HG02973 (cell line): ENCODE results near the gene BMP8B.

Experiments used
- ATAC-seq: cut with Tn5 transposase; IDR thresholded peaks from one replicate; pipeline ENCODE4 v1.9.1; 2021; ENCODE audit warnings: moderate library complexity; ENCODE audit not compliant: unreplicated experiment

The BMP8B gene

DNA sequence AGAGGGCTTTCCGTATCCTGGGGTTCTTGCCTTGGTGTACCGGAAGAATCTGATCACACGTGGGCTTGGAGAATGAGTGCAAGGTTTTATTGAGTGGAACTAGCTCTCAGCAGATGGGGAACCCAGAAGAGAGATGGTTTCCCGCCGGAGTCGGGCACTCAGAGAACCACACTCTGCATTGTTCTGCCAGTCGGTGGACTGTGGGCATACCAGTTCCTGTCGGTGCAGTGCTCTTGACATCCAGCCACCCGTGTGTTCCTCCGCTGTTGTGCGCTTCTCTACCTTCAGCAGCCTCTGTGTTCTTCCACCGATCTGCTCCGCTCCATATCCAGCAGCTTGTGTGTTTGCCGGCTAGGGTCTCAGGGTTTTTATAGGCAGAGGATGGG, 60.7 kb downstream of the BMP8B start:
- ATAC-seq: no peak

DNA sequence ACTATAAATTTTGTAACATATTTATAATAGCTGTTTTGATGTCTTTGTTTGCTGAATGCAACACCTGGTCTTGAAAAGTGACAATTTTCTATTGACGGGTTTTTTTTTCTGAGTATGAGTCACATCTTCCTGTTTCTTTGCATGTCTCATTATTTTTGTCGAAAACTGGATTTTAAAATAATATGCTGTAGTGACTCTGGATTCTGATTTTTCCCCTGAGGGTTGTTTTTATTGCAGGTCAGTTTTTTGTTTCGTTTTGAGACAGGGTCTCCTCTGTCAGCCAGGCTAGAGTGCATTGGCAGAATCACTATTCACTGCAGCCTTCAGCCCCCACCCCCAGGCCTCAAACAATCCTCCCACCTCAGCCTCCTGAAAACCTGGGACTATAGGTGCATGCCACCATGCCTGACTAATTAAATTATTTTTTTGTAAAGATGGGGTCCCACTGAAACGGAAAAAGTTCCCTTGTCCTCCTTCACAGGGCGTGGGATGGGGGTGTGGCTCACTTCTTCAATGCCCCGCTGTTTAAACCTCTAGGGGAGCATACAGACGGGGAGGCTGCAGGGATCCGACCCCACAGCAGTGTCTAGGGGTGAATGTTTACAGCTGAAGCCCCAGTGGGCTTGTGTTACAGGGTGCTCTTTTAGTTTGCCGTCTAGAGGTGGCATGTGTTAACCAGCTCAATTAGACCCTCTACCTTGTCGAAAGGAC, 61.3 kb downstream of the BMP8B start:
- ATAC-seq: no peak

DNA sequence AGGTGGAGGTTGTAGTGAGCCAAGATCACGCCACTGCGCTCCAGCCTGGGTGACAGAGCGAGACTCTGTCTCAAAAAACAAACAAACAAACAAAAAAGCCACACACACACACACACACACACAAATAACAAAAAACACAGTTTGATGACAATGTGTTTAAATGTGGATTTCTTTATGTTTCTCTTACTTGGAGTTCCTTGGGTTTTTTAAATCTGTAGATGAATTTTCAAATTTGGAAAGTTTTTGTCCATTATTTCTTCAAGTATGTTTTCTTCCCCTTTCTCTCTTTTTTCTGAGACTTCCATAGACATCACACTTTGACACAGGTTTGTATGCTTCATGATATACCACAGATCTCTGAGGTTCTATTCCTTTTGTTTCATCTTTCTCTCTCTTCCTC, 62.1 kb downstream of the BMP8B start:
- ATAC-seq: no peak

DNA sequence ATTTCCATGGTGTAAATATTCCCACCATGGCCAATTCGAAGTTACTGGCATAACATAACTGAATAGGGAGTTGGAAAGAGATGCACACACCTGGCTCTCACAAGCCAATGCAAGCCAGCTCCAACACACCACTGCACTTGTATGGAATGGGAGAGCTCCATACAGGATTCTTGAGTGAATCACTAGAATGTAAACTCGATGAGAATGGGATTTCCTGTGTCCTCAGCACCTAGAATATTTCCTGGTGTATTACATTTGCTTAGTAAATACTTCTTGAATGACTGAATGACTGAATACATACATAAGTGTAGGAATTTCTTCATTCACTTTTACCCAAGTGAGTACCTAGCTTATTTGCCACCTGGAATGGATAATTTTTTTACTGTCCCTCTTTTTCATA, 66.2 kb downstream of the BMP8B start:
- no peak for ATAC-seq

DNA sequence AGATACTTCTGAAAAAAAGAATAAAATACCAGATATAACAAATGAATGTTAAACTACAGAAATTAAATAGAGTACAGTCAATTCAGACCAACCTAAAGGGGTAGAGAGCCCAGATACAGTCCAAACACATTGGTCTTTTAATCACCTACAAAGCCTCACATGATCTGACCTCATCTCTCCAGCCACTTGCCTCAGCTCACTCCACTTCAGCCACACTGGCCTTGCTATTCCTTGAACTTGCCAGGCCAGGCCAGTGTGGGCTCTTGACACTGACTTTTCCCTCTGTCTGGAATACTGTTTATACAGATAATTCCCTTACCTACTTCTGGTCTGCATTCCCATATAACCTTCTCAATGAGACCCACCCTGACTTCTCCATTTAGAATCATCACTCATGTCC, 67.0 kb downstream of the BMP8B start:
- ATAC-seq: no peak

DNA sequence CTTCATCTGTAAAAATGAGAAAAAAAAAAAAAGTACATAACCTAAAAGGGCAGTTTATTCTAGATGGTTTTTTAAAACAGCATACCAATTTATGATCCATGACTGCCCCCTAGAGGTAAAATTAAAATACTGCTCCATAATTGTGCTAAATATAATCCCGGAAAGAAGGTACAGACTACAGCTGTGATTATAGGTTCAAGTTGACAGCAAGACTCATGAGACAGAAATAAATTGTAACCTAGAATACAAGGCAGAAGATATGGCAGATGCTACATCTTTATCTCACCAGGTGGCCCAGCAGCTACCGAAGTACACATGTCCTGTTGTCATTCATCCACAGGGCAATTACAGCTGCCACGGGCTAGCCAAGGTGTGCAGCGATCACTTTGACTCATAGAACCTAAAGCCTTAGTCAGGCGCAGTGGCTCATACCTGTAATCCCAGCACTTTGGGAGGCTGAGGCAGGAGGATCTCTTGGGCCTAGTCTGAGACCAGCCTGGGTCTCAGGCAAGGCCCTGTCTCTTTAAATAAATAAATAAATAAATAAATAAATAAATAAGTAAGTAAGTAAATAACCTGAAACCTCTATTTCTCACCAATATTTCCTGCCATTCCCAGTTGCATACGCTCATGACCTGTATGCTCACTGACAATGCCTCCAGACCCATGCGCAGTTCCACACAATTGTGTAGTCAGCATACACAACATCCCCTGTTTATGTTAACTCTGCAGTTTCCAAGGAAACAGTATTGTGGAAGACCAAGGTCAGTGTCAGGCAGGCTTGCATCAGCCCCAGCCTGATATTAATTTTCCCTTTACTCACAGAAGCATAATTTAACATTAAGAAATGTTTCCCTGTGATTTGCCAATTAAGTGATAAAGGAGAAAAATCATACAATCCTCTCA, 68.3 kb downstream of the BMP8B start:
- no peak for ATAC-seq

DNA sequence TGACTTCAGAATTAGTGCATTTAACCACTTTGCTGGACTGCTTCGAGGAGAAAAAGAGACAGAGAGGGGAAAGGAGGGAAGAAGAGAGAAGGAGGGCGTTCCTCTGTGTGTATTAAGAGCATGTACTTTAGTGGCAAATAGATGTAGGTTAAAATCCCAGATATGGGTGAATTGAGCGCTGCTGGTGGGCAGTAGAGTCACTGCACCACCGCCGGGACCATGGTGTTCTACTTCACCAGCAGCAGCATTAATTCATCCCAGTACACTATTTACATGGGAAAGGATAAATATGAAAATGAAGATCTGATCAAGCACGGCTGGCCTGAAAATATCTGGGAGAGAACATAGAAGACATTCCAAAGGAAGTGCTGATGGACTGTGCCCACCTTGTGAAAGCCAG, 70.9 kb downstream of the BMP8B start:
- ATAC-seq: no peak

DNA sequence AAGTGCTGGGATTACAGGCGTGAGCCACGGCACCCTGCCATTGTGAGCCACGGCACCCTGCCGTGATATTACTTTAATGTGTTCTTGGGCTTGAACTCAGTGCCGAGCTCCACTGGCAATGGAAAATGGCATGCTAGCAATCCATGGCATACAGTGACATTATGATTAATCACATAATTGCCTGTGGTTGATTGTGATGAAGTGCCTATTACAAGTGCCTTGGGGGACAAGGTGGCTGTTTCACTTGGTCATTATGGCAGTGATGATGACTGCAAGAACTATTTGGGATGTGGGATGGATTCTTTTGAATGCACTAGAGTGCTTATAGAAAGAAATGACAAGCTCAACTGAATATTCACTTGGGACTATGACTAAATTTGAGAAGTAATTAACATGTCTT, 75.1 kb downstream of the BMP8B start:
- ATAC-seq: no peak

DNA sequence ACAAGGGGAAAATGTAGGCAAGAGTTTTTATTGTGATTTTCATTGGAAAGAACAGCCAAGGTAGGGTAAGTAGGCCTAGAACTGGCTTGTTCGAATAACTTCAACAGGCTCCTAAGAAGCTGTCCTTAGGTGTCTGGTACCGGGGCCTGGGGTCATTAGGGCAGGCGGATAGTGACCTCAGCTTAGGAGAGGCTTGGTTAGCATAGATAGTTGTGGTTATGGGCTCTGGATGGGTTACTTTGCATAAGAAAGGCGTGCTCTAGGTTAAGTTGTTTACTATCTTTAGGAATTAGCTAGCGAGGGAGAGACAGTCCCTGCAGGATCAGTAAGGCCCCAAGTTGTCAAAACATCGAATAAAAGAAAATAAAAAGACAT, 76.7 kb downstream of the BMP8B start:
- no peak for ATAC-seq

DNA sequence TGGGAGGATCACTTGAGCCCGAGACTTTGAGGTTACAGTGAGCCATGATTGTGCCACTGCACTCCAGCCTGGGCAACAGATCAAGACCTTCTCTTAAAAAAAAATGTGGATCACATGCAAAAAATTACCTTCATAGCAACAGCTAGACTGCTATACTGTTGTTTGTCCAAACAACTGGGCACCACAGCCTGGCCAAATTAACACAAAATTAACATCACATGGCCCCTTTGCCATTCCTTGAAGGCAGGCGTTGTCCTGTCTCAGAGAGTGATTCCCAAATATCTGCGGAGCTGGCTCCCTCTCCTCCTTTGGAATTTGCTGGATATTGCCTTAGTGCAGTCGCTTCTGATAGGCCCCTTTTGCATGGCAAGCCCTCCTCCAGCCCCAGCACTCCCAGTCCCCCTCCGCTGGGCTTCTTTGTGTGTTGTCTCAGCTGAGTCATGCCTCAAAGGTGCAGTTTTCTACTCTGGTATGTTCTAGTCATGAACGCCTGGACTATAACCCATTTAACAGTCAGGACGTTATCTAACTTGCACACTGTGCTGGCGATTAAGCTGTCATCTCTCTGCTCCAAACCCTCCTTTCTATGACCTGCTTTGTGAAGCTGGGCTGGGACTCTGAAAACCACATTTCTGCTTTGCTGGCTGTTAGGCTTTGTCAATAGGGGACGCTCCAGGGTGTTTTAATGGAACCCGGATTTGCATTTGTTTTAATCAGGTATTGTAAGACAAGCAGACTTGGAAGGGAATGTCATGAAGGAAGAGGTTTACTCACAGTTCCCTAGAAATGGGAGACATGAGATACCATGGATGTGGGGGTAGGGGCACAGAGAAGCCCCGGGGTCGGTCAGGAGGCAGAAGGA, 77.3 kb downstream of the BMP8B start:
- no peak for ATAC-seq

DNA sequence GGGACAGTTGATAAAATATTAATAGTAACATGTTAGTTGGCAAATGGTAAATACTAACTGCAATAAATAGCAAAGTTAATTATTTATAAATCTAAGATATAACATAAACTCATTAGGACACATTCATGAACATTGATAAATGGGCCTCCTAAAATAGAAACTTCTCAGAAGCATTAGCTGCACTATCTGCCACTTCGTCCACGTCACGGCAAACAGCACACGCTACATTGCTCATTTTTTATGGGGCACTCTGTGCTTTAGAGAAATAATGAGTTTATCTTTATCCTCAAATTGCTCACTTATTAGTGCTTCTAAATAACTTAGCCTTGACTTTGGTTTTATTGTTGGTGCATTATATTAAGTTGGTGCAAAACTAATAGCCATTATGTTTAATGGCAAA, 81.2 kb downstream of the BMP8B start:
- ATAC-seq: no peak
